Inferior parietal cortex (tissue), 1 donor: ENCODE measurements around the gene AMFR.

Experiments
- DNase-seq: peaks from one replicate; pipeline ENCODE4 v3.0.0-alpha.2; 2016; ENCODE audit errors: extremely low spot score

The AMFR gene

DNA sequence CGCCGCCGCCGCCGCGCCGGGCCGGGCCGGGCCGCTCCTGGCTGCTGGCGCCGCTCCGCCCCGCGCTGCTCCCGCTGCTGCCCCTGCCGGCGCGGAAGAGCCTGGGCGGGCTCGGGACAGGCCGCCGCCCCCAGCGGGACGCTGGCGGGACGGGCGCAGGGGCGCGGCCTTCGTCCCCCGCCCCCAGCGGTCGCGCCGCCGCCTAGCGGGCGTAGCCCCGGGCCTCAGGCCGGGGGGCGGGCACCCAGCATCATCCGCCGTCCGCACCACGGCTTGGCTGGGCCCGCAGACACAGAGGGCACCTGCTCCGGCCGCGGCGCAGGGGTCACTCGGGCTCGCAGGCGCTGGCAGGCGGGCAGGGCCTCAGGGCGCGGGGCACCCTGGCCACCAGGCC lies at the start of gene AMFR:
TSS of gene AMFR (minus strand) at position 107 of the 394 bp plus-strand sequence. CDS start 218 bp downstream, outside the sequence.
- DNase-seq, result peak; percentile 61

DNA sequence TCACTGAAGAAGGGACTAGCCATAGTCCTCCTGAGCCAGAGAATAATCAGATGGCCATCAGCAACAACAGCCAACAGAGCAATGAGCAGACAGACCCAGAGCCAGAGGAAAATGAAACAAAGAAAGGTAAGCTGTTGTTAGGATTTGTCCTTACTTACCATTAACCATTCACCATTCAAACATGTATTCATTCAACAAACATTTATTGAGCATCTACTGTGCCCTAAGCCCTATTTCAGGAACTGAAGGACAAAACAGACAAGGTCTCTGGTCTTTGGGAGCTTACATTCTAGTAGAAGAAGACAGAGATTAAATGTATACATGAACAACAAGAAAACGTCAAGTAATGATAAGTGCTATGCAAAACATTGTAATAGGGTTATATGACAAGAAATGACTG lies 45.3 kb upstream of the AMFR start:
- DNase-seq, result no peak

DNA sequence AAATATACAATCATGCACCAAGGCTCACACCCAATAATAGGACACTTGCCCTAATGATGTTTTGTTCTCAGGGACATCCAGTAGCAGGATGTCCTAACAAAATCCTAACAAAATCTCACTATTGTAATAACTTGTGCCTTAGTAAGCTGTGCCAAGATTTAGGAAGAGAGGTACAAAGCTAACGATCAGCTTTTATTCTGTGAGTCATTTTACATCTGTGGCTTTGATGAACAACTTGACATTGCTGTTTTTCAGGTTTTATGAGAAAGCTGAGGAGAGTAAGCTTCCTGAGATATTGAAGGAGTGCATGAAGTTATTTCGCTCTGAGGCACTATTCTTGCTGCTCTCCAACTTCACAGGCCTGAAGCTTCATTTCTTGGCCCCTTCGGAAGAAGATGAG lies 44.9 kb upstream of the AMFR start:
- DNase-seq, result no peak

DNA sequence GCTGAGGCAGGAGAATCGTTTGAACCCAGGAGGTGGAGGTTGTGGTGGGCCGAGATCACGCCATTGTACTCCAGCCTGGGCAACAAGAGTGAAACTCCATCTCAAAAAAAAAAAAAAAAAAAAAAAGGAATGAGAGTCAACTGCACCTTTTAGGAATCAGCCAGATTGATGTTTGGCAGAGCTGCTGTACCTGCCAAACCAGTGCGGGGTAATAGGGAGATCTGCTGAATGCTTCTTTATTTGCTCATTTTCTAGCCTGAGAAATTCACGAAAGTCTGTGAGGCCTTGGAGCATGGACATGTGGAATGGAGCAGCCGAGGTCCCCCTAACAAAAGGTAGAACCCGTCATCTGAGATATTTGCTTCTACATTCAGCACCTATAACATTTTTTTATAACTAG lies 44.4 kb upstream of the AMFR start:
- no peak for DNase-seq

DNA sequence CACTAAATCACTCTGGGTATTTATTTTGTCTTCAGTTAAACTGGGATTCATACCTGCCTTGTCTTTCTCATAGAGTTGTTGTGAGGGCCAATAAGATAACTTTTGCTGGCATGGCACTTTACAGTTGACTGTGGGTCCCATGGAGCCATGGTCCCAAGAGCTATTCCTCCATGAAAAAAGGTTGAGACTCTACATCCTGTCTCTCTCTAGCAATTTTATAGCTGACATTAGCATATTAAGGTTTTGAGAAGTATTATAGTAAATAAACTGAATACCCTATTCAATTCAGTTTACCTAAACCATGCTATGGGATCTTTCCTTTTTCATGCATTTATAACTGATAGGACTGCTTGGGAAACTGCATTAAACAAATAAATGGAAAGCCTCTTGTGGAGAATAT lies 43.5 kb upstream of the AMFR start:
- DNase-seq, result no peak

DNA sequence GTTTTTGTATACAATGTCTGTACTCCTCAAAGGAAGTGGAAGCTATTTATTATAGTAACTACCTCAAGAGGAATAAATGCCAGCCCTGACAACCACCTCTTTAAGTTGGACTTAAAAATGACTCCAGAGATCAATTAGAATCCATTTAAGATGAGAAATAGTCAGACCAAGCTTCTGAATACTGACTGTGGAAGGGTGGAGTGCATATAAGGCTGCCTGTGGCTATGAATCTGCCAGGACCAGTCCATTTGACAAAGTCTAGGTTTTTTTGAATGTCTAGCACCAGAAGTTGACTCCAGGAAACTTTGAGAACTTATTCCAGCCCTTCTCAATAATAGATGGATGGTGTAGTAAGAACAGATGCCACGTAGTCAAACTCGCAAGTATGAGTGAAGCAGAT lies 41.0 kb upstream of the AMFR start:
- DNase-seq, result no peak

DNA sequence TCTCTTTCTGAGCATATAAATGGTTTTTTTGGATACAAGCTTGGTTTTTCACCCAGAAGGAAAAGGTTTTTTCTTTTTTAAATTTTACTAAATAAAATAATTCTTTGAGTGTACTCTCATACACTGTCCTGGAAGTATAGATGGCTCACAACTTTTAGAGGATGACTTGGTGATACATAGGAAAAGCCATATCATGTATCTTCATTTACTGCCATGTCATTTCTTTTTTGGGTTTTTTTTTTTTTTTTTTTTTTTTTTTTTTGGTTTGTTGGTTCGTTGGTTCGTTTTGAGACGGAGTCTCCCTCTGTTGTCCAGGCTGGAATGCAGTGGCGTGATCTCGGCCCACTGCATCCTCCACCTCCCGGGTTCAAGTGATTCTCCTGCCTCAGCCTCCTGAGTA lies 37.8 kb upstream of the AMFR start:
- no peak for DNase-seq

DNA sequence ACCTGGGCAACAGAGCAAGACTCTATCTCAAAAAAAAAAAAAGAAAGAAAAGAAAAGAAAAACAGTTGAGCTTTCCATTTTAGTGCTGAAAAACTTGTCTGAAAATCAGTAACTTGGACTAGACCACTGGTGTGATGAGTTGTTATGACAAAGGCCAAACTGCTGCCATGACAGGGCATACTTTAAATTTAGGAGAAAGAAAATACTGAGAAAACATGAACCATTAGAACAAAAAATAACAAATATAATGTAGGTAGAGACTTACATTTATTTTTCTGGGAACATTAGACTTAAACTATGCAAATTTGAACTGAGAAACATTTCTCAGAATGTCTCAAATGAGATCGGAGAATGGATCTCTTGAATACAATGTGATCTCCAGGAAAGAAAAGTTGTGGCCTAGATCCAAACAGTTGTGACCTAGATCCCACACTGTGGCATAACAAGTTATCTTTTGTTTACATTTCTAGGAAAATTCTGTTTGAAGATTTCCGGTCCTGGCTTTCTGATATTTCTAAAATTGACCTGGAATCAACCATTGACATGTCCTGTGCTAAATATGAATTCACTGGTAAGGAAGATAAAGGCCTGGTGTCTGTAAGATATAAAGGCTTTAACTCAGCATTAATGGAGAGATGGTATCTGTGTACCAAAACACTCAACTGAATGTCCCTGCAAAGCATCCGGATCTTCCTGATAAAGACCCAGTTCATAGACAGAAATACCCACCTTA lies 36.9 kb upstream of the AMFR start:
- no peak for DNase-seq

DNA sequence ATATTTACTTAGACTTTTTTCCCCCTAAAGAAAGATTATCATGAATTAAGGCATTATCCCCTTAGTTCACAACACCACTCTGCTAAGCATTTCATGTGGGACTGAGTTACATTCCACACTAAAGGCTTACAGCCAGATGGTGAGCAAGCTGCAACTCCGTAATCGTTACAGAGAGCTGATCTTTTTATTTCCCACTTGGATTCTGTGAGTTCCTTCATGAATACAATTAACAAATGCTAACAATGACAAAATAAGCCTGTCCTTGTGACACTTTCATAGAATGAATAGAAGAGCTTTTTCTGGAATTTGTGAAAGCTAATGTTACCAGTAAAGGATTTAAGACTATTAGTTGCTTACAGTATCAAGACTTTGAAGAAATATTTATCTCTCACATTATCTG lies 34.8 kb upstream of the AMFR start:
- DNase-seq, result peak; percentile 64

DNA sequence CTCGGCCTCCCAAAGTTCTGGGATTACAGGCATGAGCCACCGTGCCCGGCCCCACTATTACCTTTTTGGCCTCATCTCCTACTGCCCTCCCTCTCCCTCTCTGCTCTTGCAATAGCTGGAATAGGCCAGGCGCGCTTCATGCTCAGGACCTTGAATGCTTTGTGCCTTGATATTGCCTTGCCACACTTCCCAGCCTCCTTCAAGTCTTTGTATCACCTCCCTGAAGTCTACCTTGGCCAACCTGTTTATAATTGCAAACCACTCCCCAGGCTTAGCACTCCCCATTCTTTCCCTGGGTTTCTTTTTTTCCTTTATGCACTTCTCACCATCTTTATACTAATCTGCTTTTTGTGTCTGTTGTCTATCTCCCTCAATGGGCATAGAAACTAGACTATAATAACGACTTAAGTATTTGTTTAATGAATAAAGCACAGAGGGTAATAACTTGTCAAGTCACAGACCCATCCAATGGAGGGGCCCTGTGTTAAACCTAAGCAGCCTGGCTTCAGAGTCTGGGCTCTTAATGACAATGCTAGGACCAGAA lies 32.7 kb upstream of the AMFR start:
- no peak for DNase-seq

DNA sequence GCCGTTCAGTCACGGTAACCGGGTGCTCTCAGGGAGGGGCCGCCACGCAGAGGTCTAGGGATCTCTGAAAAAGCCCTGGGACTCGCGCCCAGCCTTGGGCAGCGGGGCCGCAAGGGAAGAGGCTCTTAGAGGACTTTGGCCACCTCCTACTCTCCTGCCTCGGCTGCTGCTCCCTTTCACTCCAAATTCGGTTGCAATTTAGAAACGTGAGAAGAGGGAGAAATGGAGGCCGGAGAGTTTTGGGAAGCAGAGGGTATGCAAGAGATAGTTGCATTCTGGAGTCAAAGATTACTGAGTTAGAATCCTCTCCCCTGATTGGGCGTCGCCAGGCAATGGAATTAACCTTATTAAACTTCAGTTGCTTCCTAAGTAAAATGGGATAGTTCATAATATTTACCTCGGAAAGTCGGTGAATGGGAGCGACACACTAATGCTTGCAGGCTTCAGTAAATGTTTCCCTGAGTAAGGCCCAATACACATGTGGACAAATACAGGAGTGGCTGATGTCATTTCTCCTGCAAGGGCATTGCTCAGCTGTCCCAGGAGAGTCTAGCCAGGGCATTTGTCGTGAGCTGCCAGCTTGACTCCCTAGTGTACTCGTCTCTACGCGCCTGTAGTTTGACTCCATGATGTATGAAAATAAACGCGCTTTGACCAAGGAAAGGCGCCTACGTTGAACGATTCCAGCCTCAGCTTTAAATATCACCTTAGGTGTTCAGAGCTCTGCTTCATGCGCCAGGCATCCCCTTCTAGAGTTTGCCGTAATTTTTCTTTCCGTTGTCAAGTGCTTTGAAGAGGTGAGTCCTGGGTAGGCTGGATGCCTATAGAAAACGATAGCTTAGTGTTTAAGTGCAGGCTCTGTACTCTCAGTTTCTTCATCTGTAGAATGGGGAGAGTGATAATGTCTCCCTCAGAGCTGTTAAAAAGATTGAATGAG lies 26.7 kb upstream of the AMFR start:
- DNase-seq, result no peak

DNA sequence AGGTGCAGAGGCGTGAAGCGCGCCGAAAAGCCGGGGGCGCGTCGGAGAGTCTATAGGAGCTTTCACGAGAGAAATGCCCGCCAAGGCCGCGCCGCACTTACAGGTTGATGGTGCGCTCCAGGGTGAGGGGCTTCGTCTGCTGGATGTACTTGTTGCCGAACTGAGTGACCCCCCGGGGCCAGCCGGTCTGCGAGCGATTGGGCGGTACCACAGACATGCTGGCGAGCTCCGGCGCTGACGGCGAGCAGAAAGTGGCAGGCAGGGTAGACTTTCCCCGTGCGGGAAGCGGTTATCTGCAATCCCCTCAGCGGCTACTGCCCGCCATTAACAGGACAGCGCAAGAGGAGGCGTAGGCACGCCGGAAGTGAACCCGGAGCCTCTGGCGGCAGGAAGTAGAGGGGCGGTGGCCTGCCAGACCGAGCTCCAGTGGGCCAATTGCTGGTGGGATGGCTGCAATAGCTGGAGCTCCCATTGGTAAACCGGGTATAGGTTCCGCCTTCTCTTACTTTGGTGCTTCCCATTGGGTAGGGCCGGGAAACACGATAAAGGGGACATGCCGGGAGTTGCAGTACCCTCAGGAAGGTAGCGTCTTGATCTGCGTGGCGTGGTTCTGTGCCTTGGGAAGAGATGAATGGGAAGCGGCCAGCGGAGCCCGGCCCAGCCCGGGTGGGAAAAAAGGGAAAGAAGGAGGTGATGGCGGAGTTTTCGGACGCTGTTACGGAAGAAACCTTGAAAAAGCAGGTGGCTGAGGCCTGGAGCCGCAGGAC lies 25.8 kb upstream of the AMFR start, which contains the start of the genes NUDT21 and OGFOD1:
TSS of gene NUDT21 (minus strand) at position 347 of the 767 bp plus-strand sequence. CDS start at position 217, 130 bp downstream.
TSS of gene OGFOD1 (plus strand) at position 569 of the 767 bp plus-strand sequence. CDS start at position 628, 59 bp downstream.
- peak; percentile 97 for DNase-seq

DNA sequence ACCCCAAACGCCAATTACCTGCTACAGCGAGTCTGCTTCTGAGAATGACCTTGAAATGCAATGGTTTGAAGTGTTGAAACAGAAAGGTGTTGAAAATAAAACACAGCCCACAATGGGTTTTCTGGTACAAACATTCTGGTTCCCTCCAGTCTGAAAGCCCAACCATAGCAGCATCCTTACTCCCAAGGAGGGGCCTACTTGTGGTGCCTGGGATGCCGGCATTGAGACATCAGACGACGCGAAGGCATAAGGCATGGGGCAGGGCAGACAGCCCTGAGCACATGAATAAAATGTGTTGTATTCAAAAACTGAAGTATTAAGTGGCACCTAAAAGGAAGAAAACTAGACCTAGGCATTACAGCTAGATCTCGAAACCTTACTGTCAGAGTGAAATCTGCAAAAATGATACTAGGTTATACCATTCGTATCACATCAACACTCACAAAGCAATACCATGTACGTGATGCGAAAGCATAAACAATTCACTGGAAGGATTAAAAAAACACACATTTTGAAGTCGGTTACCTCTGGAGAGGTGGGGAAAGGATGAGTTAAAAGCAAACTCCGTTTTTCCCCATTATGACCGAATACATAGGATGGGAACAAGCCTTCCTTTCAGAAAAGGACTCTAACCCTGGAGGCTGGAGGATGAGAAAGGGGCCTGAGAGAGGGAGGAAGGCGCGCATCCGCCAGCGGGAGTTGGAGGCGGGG lies 25.1 kb upstream of the AMFR start:
- no peak for DNase-seq

DNA sequence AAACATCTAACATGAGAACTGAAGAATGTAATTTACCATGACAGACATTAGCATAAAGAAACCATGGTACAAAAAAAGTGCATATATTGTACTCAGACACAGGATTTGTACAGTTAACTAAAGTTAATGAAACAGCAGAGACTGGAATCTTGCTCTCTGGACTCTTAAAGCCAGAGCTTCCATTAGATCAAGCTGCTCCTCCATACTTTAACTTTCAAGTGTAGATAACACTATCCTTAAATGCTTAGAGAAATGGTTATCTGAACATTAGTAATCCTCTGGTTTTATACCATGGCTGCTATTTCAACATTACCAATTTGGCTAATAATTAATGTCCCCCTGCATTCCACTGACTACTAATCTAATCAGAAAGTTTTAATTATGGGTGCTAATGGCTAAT lies 22.7 kb upstream of the AMFR start:
- no peak for DNase-seq

DNA sequence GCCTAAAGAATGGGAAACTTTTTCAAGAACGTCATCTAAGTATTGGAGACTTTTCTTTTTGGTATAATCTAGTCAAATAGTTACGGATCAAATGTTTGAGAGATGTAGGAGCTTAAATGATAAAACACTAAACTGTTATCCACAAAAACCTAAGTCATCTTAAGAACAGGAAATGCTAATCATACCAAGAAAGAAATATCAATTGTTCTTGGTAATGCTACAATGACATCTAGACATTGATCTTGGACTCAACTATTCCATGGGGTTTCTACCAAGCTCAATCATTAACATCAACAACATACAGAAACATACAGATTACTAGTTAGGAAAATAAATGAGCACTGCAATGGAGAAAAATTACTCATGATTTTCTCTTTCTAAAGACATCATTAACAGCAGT lies 21.9 kb upstream of the AMFR start:
- no peak for DNase-seq

DNA sequence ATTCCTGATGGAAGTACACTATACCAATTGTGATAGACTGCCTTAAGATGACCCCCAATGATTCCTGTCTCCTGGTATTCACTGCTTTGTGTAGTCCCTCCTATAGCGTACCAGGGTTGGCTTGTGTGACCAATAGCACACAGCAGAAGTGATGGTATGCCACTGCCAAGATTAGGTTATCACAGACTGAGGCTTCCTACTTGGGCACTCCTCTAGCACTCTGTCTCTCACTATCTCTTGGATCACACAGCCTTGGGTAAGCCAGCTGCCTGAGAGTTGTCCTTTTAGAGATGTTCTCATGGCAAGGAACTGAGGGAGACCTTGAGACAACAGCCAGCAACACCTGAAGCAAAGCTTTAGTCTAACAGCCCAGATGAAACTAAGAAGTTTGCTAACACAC lies 12.7 kb upstream of the AMFR start:
- no peak for DNase-seq

DNA sequence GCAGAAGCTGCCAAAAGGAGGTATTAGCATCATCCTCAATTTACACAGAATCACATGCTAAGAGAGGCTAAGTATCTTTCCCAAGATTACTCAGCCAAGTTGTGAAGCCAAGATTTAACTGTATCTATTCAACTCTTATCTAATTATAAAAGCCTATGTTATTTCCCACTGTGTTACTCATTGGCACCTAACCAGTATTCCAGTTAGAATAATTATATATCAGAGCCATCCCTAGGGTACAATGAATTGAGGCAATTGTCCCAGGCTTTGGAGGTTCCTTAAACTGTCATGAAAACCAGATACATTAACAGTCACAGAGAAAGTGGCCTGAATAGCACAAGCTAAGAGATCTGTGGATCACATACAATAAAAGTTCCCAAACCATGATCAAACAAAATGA lies 10.9 kb upstream of the AMFR start:
- DNase-seq, result no peak

DNA sequence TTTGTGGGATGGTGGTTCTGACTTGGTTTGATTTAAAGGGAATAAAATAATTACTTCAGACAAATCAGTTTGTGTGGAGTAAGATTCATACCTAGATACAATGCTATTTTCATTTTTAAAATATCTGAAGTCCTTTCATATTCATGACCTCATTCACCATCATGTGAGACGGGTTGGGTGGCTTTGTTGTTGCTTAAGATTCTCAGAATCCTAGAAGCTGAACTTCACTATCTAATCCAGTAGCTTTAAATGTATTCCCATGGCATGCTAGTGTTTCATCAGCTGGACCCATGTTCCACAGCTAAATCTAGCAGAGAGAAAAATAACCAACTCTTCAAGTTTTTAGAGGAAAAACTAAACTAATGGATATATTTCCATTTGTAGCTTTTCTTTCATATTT lies 2.7 kb upstream of the AMFR start:
- DNase-seq, result no peak

DNA sequence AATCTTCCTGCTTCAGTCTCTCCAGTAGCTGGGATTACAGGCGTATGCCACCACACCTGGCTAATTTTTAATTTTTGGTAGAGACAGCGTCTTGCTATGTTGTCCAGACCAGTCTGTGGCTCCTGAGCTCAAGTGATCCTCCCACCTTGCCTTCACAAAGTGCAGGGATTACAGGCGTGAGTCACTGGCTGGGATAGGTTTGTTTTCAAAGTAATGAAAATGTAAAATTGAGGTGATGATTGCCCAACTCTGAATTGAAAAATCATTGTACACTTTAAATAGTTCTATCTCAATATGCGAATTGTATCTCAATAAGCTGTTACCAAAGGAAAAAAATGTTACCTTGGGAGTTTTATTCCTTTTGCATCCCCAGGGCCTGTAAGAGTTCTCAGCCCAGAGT lies 1.2 kb upstream of the AMFR start:
- no peak for DNase-seq

DNA sequence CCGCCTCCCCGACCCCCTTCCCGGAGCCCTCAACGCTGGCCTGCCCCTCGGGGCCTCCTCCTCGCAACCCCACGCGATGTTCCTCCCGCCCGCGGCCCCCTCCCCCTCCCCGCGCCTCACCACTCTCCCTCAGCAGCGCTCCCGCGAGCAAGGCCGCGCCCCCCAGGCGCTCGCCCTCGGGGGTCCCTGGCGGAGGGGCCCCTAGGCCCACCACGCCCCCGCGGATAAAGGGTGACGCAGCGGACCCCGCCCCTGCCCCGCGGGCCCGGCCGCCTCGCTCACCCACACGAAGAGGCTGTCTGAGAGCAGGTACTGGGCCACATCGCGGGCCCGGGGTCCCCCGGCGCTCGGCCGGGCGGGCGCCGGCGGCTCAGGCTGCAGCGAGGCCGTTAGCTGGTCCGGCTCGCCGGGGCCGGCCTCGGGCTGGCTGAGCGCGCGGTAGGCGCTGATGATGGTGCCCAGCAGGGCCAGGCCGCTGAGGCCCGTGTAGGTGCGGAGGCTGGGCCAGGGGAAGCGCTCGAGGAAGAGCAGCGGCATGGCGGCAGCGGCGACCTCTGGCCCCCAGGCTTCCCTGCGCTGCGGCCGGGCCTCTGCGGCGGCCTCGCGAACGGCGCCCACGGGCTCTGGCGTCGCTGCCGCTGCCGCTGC lies 430 bp downstream of the AMFR start:
- no peak for DNase-seq

DNA sequence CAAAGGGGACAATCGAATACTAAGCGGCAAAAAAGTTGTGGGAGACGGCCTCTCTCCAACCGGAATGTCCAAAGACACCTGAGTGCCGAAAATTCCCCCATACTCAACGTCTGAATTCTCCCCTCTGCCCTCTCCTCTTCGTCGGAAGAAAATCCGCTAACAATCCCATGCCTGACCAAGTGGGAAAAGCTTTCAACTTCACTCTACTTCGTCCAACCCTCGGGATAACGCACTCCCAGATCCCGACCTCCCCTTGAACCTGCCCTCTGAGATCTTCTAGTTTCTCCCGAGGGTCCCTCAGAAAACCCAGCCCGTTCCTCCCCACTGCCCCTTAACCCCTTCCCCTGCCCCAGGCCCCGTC lies 961 bp downstream of the AMFR start:
- peak; percentile 22 for DNase-seq
